Prostate gland (tissue), 2 donors: ENCODE measurements around the gene PPFIA4.

Source experiments
- CTCF ChIP-seq, 4 experiments: fragments of 200-600 bp in 2 of 4; fragments of 450-650 bp in 2 of 4; sonication (generic) in 2 of 4; IDR thresholded peaks; 1 replicate in 3 of 4; 2 replicates in 1 of 4; pipeline ENCODE4 v1.5.1; 2016 to 2019; ENCODE audit warnings: antibody characterized with exemption in 4 of 4, mild to moderate bottlenecking in 2 of 4, moderate library complexity in 2 of 4
- POLR2A ChIP-seq: fragments of 450-650 bp; IDR thresholded peaks from one replicate; pipeline ENCODE4 v1.6.1; 2016; ENCODE audit warnings: antibody characterized with exemption, mild to moderate bottlenecking
- POLR2AphosphoS5 ChIP-seq: sonication (generic); formaldehyde crosslinking; IDR thresholded peaks from one replicate; pipeline ENCODE4 v1.6.1; 2017; ENCODE audit warnings: antibody characterized with exemption

DNA sequence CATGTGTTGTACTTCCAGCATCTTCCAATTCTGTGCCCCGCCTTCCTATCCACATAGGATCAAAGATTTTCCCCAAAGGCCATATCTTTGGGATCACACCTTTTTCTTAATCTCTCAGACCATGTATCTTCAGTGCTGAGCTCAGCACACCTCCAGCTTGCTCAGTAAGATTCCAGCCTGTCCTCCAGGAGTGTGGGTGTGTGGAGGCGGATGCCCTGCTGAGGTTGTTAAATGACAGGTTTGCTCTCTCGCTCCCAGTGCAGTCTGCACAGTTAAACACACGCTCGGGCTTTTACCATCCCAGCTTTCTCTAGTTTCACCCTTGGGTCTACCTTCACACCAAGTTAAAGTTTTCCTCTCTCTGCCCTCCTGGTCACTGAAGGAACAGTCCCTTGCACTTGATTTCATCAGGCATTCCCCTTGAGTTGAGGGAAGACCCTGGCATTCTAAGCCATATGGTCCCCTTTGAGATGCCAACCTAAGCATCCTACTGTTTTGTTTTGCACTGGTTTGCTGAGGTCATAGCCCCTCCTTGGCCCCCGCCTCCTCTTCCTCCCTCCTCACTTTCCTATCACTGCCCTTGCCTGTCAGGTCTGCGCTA is 45.8 kb downstream of the PPFIA4 start:
- no peak for TF ChIP-seq CTCF (IDR thresholded peaks at IDR 0.05)
- no peak for TF ChIP-seq POLR2A
- TF ChIP-seq POLR2AphosphoS5: no peak
